ENCODE measurements around the gene SNX18.

The SNX18 gene

DNA sequence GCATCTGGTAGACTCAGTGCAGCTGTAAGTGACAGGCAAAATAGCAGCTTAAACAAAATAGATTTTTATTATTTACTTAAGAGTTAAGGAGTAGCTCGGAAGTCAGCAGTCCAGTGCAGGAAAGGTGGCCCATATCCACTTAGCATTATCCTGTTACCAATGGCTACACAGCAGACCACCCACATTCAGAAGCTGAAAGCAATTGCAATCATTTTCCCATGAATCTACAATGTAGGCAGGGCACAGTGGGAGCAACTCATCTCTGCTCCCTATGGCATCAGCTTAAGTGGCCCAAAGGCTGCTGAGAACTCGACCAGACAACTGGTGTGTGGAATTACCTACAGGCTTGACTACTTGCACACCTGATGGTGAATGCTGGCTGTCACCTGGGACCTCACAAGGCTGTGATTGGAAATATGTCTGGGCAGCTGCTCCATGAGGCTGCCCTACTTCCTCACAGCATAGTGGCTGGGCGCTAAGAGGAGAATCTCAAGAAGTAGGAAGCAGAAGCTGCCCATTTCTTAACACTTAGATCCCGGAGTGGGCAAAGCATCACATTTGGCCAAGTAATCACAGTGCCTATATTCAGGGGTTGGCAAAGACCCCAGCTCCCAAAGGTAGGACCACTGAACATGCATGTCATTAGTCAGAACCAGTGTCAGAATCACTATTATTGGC is 56.4 kb downstream of the SNX18 start:
- H3K27ac ChIP-seq (ENCODE audit: poor library complexity, severe bottlenecking) = no peak overlapping the region
- no peaks in the 10 kb centered on the region for H3K27me3 ChIP-seq (ENCODE audit: insufficient read depth, poor library complexity, severe bottlenecking)
- H3K4me1 ChIP-seq (ENCODE audit: insufficient read depth, poor library complexity, severe bottlenecking) = peaks cover 3% of the 10 kb centered on the region
- ATAC-seq (ENCODE audit: low read depth) (no peak), DNase-seq (ENCODE audit: low spot score) (no peak)
- no peaks in the 10 kb centered on the region for H3K9me3 ChIP-seq (ENCODE audit: severe bottlenecking)
- no peaks in the 10 kb centered on the region for H3K36me3 ChIP-seq (ENCODE audit: low read depth)
- no peak for TF ChIP-seq CTCF (IDR thresholded peaks at IDR 0.05; ENCODE audit: poor library complexity, severe bottlenecking)
- H3K4me3 ChIP-seq (ENCODE audit: severe bottlenecking) = no peak overlapping the region

DNA sequence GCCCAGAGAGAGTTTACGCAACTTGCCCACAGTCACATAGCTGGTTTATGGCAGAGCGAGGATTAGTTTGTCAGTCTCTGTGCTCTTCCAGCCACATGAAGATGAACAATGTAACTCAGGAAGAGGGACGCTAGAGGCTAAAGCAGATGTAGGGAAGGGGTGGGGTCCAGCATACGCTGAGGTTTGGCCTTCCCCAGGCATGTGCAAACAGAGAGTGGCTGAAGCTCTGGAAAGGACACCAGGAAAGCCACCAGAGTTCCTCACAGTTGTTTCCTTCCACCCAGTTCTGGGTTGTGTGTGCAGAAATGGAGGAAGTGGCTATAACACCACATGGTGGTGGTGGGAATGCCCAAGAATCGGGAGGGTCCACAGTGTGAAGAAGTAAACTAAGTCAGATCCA is 60.0 kb downstream of the SNX18 start:
- DNase-seq (ENCODE audit: low spot score) (no peak), ATAC-seq (ENCODE audit: low read depth) (no peak)
- Histone ChIP-seq H3K27ac (ENCODE audit: poor library complexity, severe bottlenecking) (no peak overlapping the region), H3K36me3 (ENCODE audit: low read depth) (no peaks in the 10 kb centered on the region), H3K9me3 (ENCODE audit: severe bottlenecking) (no peaks in the 10 kb centered on the region), H3K4me3 (ENCODE audit: severe bottlenecking) (no peak overlapping the region), H3K27me3 (ENCODE audit: insufficient read depth, poor library complexity, severe bottlenecking) (no peaks in the 10 kb centered on the region), H3K4me1 (ENCODE audit: insufficient read depth, poor library complexity, severe bottlenecking) (no peaks in the 10 kb centered on the region)
- TF ChIP-seq CTCF (IDR thresholded peaks at IDR 0.05; ENCODE audit: poor library complexity, severe bottlenecking) = no peak

GRCh38 chr5:54577937-54578653 is 60.5 kb downstream of the SNX18 start:
- Histone ChIP-seq H3K4me3 (ENCODE audit: severe bottlenecking) (no peak overlapping the region), H3K4me1 (ENCODE audit: insufficient read depth, poor library complexity, severe bottlenecking) (no peaks in the 10 kb centered on the region), H3K36me3 (ENCODE audit: low read depth) (no peaks in the 10 kb centered on the region), H3K27me3 (ENCODE audit: insufficient read depth, poor library complexity, severe bottlenecking) (no peaks in the 10 kb centered on the region), H3K9me3 (ENCODE audit: severe bottlenecking) (no peaks in the 10 kb centered on the region), H3K27ac (ENCODE audit: poor library complexity, severe bottlenecking) (no peak overlapping the region)
- ATAC-seq (ENCODE audit: low read depth) (no peak), DNase-seq (ENCODE audit: low spot score) (no peak)
- no peak for TF ChIP-seq CTCF (IDR thresholded peaks at IDR 0.05; ENCODE audit: poor library complexity, severe bottlenecking)

- Histone ChIP-seq H3K4me3 (ENCODE audit: severe bottlenecking) (no peak overlapping the region), H3K27ac (ENCODE audit: poor library complexity, severe bottlenecking) (no peak overlapping the region), H3K27me3 (ENCODE audit: insufficient read depth, poor library complexity, severe bottlenecking) (no peaks in the 10 kb centered on the region), H3K4me1 (ENCODE audit: insufficient read depth, poor library complexity, severe bottlenecking) (no peaks in the 10 kb centered on the region), H3K9me3 (ENCODE audit: severe bottlenecking) (no peaks in the 10 kb centered on the region), H3K36me3 (ENCODE audit: low read depth) (no peaks in the 10 kb centered on the region)
- DNase-seq (ENCODE audit: low spot score) (no peak), ATAC-seq (ENCODE audit: low read depth) (no peak)
- no peak for TF ChIP-seq CTCF (IDR thresholded peaks at IDR 0.05; ENCODE audit: poor library complexity, severe bottlenecking)
These were observed 62.2 kb downstream of the SNX18 start for GRCh38 chr5:54579591-54580295.

All from RWPE2 (cell line).